Measurements from ENCODE around the gene PLA2G1B. TPM values are rescaled to one million over a fixed set of nuclear protein-coding genes. Genes with fewer than 3 reads are reported as not detected.

PLA2G1B gene
- total RNA-seq, 1 donor from 2014 or later: not detected

Other genes starting within 250 kb of the PLA2G1B start
- gene RAB35, start 211.0 kb downstream of the PLA2G1B start, total RNA-seq: 57.7 TPM
- gene GCN1, start 133.1 kb downstream of the PLA2G1B start, total RNA-seq: 65.0 TPM
- 3,286 TPM for gene RPLP0, start 126.7 kb downstream of the PLA2G1B start, total RNA-seq
- gene PXN, start 62.0 kb downstream of the PLA2G1B start, total RNA-seq: 23.6 TPM
- gene RNU4-2, start 35.9 kb downstream of the PLA2G1B start, total RNA-seq: 53,824 TPM
- 20,765 TPM for gene RNU4-1, start 34.5 kb downstream of the PLA2G1B start, total RNA-seq
- 0.64 TPM for gene SIRT4, start 25.5 kb downstream of the PLA2G1B start, total RNA-seq
- gene MSI1, start 41.4 kb upstream of the PLA2G1B start, total RNA-seq: 0.28 TPM
- gene COX6A1, start 110.3 kb upstream of the PLA2G1B start, total RNA-seq: 514 TPM
- 22.4 TPM for gene TRIAP1, start 118.6 kb upstream of the PLA2G1B start, total RNA-seq
- gene GATC, start 118.7 kb upstream of the PLA2G1B start, total RNA-seq: 9.8 TPM
- 139 TPM for gene SRSF9, start 142.0 kb upstream of the PLA2G1B start, total RNA-seq
- 621 TPM for gene DYNLL1, start 168.3 kb upstream of the PLA2G1B start, total RNA-seq
- gene COQ5, start 201.4 kb upstream of the PLA2G1B start, total RNA-seq: 23.2 TPM
- gene RNF10, start 206.6 kb upstream of the PLA2G1B start, total RNA-seq: 198 TPM